WTC11 (cell line): ENCODE measurements around the gene SLC24A3. TPM values are rescaled to one million over a fixed set of nuclear protein-coding genes. Genes with fewer than 3 reads are reported as not detected.

Source experiments
- ATAC-seq: fragments of 200-7000 bp; cut with Tn5 transposase; 2 replicates; pipeline ENCODE4 v1.10.0; 2021; ENCODE audit warnings: mild to moderate bottlenecking, moderate library complexity
- CTCF ChIA-PET: fragments of 300-600 bp; sonication (Branson Sonifier 250); formaldehyde crosslinking; loops from one replicate; lab custom pipeline; 2021; ENCODE audit warnings: antibody characterized with exemption; lab: Charles Lee
- POLR2A ChIA-PET: fragments of 350-600 bp; sonication (Branson Sonifier 250); formaldehyde crosslinking; loops from one replicate; lab custom pipeline; 2021; ENCODE audit warnings: antibody characterized with exemption; lab: Charles Lee
- DNase-seq: peaks from one replicate; pipeline ENCODE4 v3.0.0; 2021; ENCODE audit warnings: low spot score
- H3K27ac Mint-ChIP-seq: 2 replicates; pipeline ENCODE4 v1.8.0; 2021; ENCODE audit warnings: mixed read lengths
- H3K27me3 Mint-ChIP-seq: 2 replicates; pipeline ENCODE4 v1.8.0; 2021; ENCODE audit warnings: low read depth, mild to moderate bottlenecking, moderate library complexity, mixed read lengths
- H3K36me3 Mint-ChIP-seq: 2 replicates; pipeline ENCODE4 v1.8.0; 2021; ENCODE audit warnings: mixed read lengths
- H3K4me1 Mint-ChIP-seq: 2 replicates; pipeline ENCODE4 v1.8.0; 2022; ENCODE audit warnings: mixed read lengths
- H3K4me3 Mint-ChIP-seq: 2 replicates; pipeline ENCODE4 v1.8.0; 2021; ENCODE audit warnings: mild to moderate bottlenecking, moderate library complexity, mixed read lengths
- H3K9me3 Mint-ChIP-seq: 2 replicates; pipeline ENCODE4 v1.8.0; 2021; ENCODE audit warnings: mixed read lengths
- ATF6 ChIP-seq: sonication (generic); formaldehyde crosslinking; IDR thresholded peaks from 2 replicates; pipeline ENCODE4 v1.8.1; 2023; ENCODE audit warnings: mild to moderate bottlenecking, missing genetic modification reagents
- CREB1 ChIP-seq: sonication (generic); formaldehyde crosslinking; IDR thresholded peaks from 2 replicates; pipeline ENCODE4 v1.8.0; 2023; ENCODE audit warnings: mild to moderate bottlenecking, missing genetic modification reagents
- CREM ChIP-seq: sonication (generic); formaldehyde crosslinking; IDR thresholded peaks from 2 replicates; pipeline ENCODE4 v1.8.1; 2022; ENCODE audit warnings: mild to moderate bottlenecking, missing genetic modification reagents, moderate library complexity
- FOXJ3 ChIP-seq: sonication (generic); formaldehyde crosslinking; IDR thresholded peaks from 2 replicates; pipeline ENCODE4 v1.9.0; 2021; ENCODE audit warnings: missing genetic modification reagents, mild to moderate bottlenecking, borderline replicate concordance
- FOXK1 ChIP-seq: sonication (generic); formaldehyde crosslinking; IDR thresholded peaks from 2 replicates; pipeline ENCODE4 v1.8.0; 2022; ENCODE audit warnings: mild to moderate bottlenecking, moderate library complexity, missing genetic modification reagents
- GRHL2 ChIP-seq: fragments of 250-450 bp; sonication (Bioruptor Pico); IDR thresholded peaks from 2 replicates; pipeline ENCODE4 v1.8.0; 2022; ENCODE audit warnings: mild to moderate bottlenecking, moderate library complexity; ENCODE audit not compliant: insufficient replicate concordance, severe bottlenecking
- HMGA2 ChIP-seq: fragments of 250-450 bp; sonication (Bioruptor Pico); IDR thresholded peaks from 2 replicates; pipeline ENCODE4 v1.4.0; 2021; ENCODE audit warnings: mild to moderate bottlenecking, moderate library complexity
- MLX ChIP-seq: sonication (generic); formaldehyde crosslinking; IDR thresholded peaks from 2 replicates; pipeline ENCODE4 v1.8.1; 2023; ENCODE audit warnings: mild to moderate bottlenecking, missing genetic modification reagents, moderate library complexity
- MYBL2 ChIP-seq: sonication (generic); formaldehyde crosslinking; IDR thresholded peaks from 2 replicates; pipeline ENCODE4 v1.8.1; 2023; ENCODE audit warnings: mild to moderate bottlenecking, moderate library complexity, missing genetic modification reagents
- NFATC4 ChIP-seq: fragments of 250-450 bp; sonication (Bioruptor Pico); IDR thresholded peaks from 2 replicates; pipeline ENCODE4 v1.9.0; 2021; ENCODE audit warnings: mild to moderate bottlenecking
- PRDM15 ChIP-seq: sonication (generic); formaldehyde crosslinking; IDR thresholded peaks from 2 replicates; pipeline ENCODE4 v1.8.0; 2022; ENCODE audit warnings: missing genetic modification reagents
- TCF7 ChIP-seq: sonication (generic); formaldehyde crosslinking; IDR thresholded peaks from 2 replicates; pipeline ENCODE4 v1.8.0; 2022; ENCODE audit warnings: mild to moderate bottlenecking, low read depth, missing genetic modification reagents, moderate library complexity
- USF1 ChIP-seq: sonication (generic); formaldehyde crosslinking; IDR thresholded peaks from 2 replicates; pipeline ENCODE4 v1.8.0; 2022; ENCODE audit warnings: mild to moderate bottlenecking, missing genetic modification reagents
- ZNF219 ChIP-seq: sonication (generic); formaldehyde crosslinking; IDR thresholded peaks from 2 replicates; pipeline ENCODE4 v1.8.0; 2023; ENCODE audit warnings: missing genetic modification reagents, mild to moderate bottlenecking, borderline replicate concordance
- ZNF425 ChIP-seq: fragments of 250-450 bp; sonication (Bioruptor Pico); conservative IDR thresholded peaks from 2 replicates; pipeline ENCODE4 v1.9.0; 2021; ENCODE audit warnings: mild to moderate bottlenecking
- ZNF512 ChIP-seq: sonication (generic); formaldehyde crosslinking; IDR thresholded peaks from 2 replicates; pipeline ENCODE4 v1.8.1; 2022; ENCODE audit warnings: missing genetic modification reagents, borderline replicate concordance
- total RNA-seq: library from RNA; stranded (reverse); gene quantifications from 3 replicates; pipeline ENCODE4 v1.2.3, GENCODE V29; 2021

SLC24A3 gene
- total RNA-seq, 1 experiment from 2014 or later, result 5.7 TPM

GRCh38 chr20:19304389-19304788, 91.9 kb downstream of the SLC24A3 start:
- H3K27ac Mint-ChIP-seq, result no peak overlapping the region
- ChIA-PET POLR2A (no interaction called here), CTCF (no interaction called here)
- ATAC-seq, result no peak
- H3K27me3 Mint-ChIP-seq, result no peaks in the 10 kb centered on the region
- peaks cover 7% of the 10 kb centered on the region; the same call in 1 of the 2 replicates for H3K36me3 Mint-ChIP-seq
- H3K4me1 Mint-ChIP-seq, result peaks cover 19% of the 10 kb centered on the region
- no peak for TF ChIP-seq ZNF219
- no peak for TF ChIP-seq FOXK1
- no peak for TF ChIP-seq MLX (CRISPR knock-in tag)
- no peak for TF ChIP-seq CREB1 (CRISPR knock-in tag)
- TF ChIP-seq GRHL2 (CRISPR knock-in tag), result no peak
- TF ChIP-seq USF1 (CRISPR knock-in tag), result no peak
- no peak for TF ChIP-seq CREM
- TF ChIP-seq, all 79 proteins: peak for 0
- Mint-ChIP-seq H3K4me3 (no peak overlapping the region), H3K9me3 (peaks cover 33% of the 10 kb centered on the region)
- no peak for DNase-seq

GRCh38 chr20:19304886-19305415, 92.5 kb downstream of the SLC24A3 start:
- H3K4me1 Mint-ChIP-seq, result peaks cover 19% of the 10 kb centered on the region
- CTCF ChIA-PET, result no interaction called here
- no peak overlapping the region for H3K4me3 Mint-ChIP-seq

GRCh38 chr20:19308146-19308545, 95.7 kb downstream of the SLC24A3 start:
- no peak for DNase-seq
- H3K27me3 Mint-ChIP-seq, result no peaks in the 10 kb centered on the region
- POLR2A ChIA-PET, result no interaction called here
- no peak for TF ChIP-seq FOXJ3
- TF ChIP-seq HMGA2 (CRISPR knock-in tag), result no peak
- TF ChIP-seq ZNF425, result no peak
- TF ChIP-seq ZNF512 (CRISPR knock-in tag), result no peak
- no peak for TF ChIP-seq TCF7
- TF ChIP-seq MYBL2 (CRISPR knock-in tag), result no peak
- TF ChIP-seq NFATC4 (CRISPR knock-in tag), result no peak
- no peak for TF ChIP-seq PRDM15 (CRISPR knock-in tag)
- TF ChIP-seq, all 79 proteins: peak for 0
- Mint-ChIP-seq H3K9me3 (peaks cover 22% of the 10 kb centered on the region), H3K36me3 (no peaks in the 10 kb centered on the region; the same call in 1 of the 2 replicates), H3K4me3 (no peak overlapping the region), H3K4me1 (peaks cover 19% of the 10 kb centered on the region), H3K27ac (no peak overlapping the region)
- CTCF ChIA-PET, result interaction anchor here (1.0 kb wide), 1 partner anchor 275 kb away, joined by 3 read pairs; no protein-coding TSS in a partner anchor
- ATAC-seq, result no peak

More at GRCh38 chr20:19304886-19305415, 92.5 kb downstream of the SLC24A3 start:
- ATAC-seq (no peak), DNase-seq (no peak)
- Mint-ChIP-seq H3K9me3 (peaks cover 31% of the 10 kb centered on the region), H3K36me3 (peaks cover 7% of the 10 kb centered on the region; the same call in 1 of the 2 replicates), H3K27me3 (no peaks in the 10 kb centered on the region), H3K27ac (no peak overlapping the region)
- POLR2A ChIA-PET, result no interaction called here
- TF ChIP-seq ATF6 (CRISPR knock-in tag) (no peak), GRHL2 (CRISPR knock-in tag) (no peak)
